Astrocyte of the cerebellum (primary cell): ENCODE data around the gene SHFL.

Source experiments
- DNase-seq: peaks from one replicate; pipeline ENCODE4 v3.0.0-alpha.2; 2011; ENCODE audit warnings: low read depth
- H3K4me3 ChIP-seq: 2 replicates; pipeline ENCODE4 v1.5.1; 2011; ENCODE audit warnings: mild to moderate bottlenecking, low read depth, low read length, moderate library complexity
- CTCF ChIP-seq: IDR thresholded peaks from 2 replicates; pipeline ENCODE4 v1.5.1; 2012; ENCODE audit warnings: low read length, low read depth, moderate library complexity, mild to moderate bottlenecking; ENCODE audit errors: missing control alignments
- in situ Hi-C: cut with HindIII; loops from 2 replicates; pipeline ENCODE4 v1.10.0; 2017; ENCODE audit warnings: low sequenced_read_pairs

Gene SHFL

GRCh38 chr19:10100163-10100785 is 14.2 kb downstream of the SHFL start:
- in situ Hi-C loops: no loop called here
- DNase-seq: no peak
- TF ChIP-seq CTCF: no peak
- no peak overlapping the region for H3K4me3 ChIP-seq

- DNase-seq: no peak
- in situ Hi-C loops: no loop called here
- no peak for TF ChIP-seq CTCF
- H3K4me3 ChIP-seq: no peak overlapping the region
Measured at GRCh38 chr19:10102787-10103236, 16.7 kb downstream of the SHFL start.

- in situ Hi-C loops: no loop called here
- no peak for DNase-seq
- H3K4me3 ChIP-seq: no peak overlapping the region
- no peak for TF ChIP-seq CTCF
Measured at GRCh38 chr19:10104130-10104513, 18.0 kb downstream of the SHFL start.

- no peak for DNase-seq
- TF ChIP-seq CTCF: no peak
- in situ Hi-C loops: no loop called here
- H3K4me3 ChIP-seq: no peak overlapping the region
Measured at GRCh38 chr19:10104665-10105508, 18.8 kb downstream of the SHFL start.

- no peak for DNase-seq
- peak overlapping the region; percentile 72 for H3K4me3 ChIP-seq
- no peak for TF ChIP-seq CTCF
- in situ Hi-C loops: no loop called here
Measured at GRCh38 chr19:10105509-10106099, 19.5 kb downstream of the SHFL start.

- peak; percentile 95 for DNase-seq
- no peak for TF ChIP-seq CTCF
- H3K4me3 ChIP-seq: peak within 1 kb of the TSS; percentile 72
- in situ Hi-C loops: no loop called here
Measured at GRCh38 chr19:10106100-10106936, 20.2 kb downstream of the SHFL start, which contains the start of gene PPAN. Gene PPAN, plus strand, starts transcription at chr19:10106362. Its CDS starts 33 bp downstream, at chr19:10106395.
